Gastrocnemius medialis (tissue), 4 donors: ENCODE data around the gene CEP20. TPM values are rescaled to one million over a fixed set of nuclear protein-coding genes. Genes with fewer than 3 reads are reported as not detected.
"Not testable (repeated sequence)": the region's sequence is repeated elsewhere in the genome, so short reads cannot be mapped to it uniquely, and the experiment has no call there.

Experiments used
- ATAC-seq, 2 donors: fragments of 150-250 bp; one replicate each; pipeline ENCODE4 v1.9.1; 2016
- DNase-seq, 2 donors: peaks; one replicate each; pipeline ENCODE4 v3.0.0-alpha.2; 2019
- H3K27ac ChIP-seq, 4 donors: fragments of 200-600 bp; sonication (generic); 1 replicate in 1 of 4; 2 replicates in 3 of 4; pipeline ENCODE4 v1.5.1; 2016 to 2018; ENCODE audit warnings: mild to moderate bottlenecking in 2 of 4, moderate library complexity in 1 of 4
- H3K27me3 ChIP-seq, 3 donors: fragments of 200-600 bp; sonication (generic) in 2 of 3; 1 replicate in 1 of 3; 2 replicates in 2 of 3; pipeline versions ENCODE4 v1.5.1 to v1.6.0; 2016 to 2019; ENCODE audit warnings: mild to moderate bottlenecking in 1 of 3, moderate library complexity in 1 of 3
- H3K36me3 ChIP-seq, 2 donors: fragments of 200-600 bp; sonication (generic) in 1 of 2; one replicate each; pipeline ENCODE4 v1.5.1; 2017 to 2018
- H3K4me1 ChIP-seq, 2 donors: fragments of 200-600 bp; sonication (generic) in 1 of 2; one replicate each; pipeline ENCODE4 v1.5.1; 2016 to 2017; ENCODE audit warnings: mild to moderate bottlenecking in 2 of 2
- H3K4me3 ChIP-seq, 4 donors: fragments of 200-600 bp; sonication (generic) in 3 of 4; 1 replicate in 1 of 4; 2 replicates in 3 of 4; pipeline ENCODE4 v1.5.1; 2016 to 2019; ENCODE audit warnings: mild to moderate bottlenecking in 2 of 4
- H3K9me3 ChIP-seq, 3 donors: fragments of 200-600 bp; sonication (generic) in 2 of 3; 1 replicate in 1 of 3; 2 replicates in 2 of 3; pipeline ENCODE4 v1.5.1; 2016 to 2019
- CTCF ChIP-seq, 5 experiments: fragments of 450-650 bp in 3 of 5; fragments of 200-600 bp in 2 of 5; sonication (generic) in 2 of 5; IDR thresholded peaks in 4 of 5; conservative IDR thresholded peaks in 1 of 5; 1 replicate in 4 of 5; 2 replicates in 1 of 5; pipeline ENCODE4 v1.5.1; 2016 to 2019; ENCODE audit warnings: antibody characterized with exemption in 5 of 5, mild to moderate bottlenecking in 3 of 5, moderate library complexity in 3 of 5
- POLR2A ChIP-seq, 2 donors: fragments of 450-650 bp; IDR thresholded peaks; one replicate each; pipeline ENCODE4 v1.6.1; 2017; ENCODE audit warnings: antibody characterized with exemption in 2 of 2, mild to moderate bottlenecking in 2 of 2, moderate library complexity in 2 of 2
- in situ Hi-C, 4 donors: fragments of 200-750 bp; cut with MboI; loops; one replicate each; pipeline versions ENCODE4 v1.15.0 to v1.8.0; 2017; ENCODE audit warnings: low sequenced_read_pairs in 4 of 4
- intact Hi-C: fragments of 100-400 bp; cut with DNase I; formaldehyde crosslinking; loops from one replicate; pipeline ENCODE4 v1.15.1; 2023; ENCODE audit warnings: low total_unique reads
- total RNA-seq, 4 donors: library from RNA; depleted of rRNA; stranded (reverse); fragments of >200 nt; gene quantifications; one replicate each; pipeline versions ENCODE4 v1.1.0 to v1.2.3, GENCODE V29; 2016

Gene CEP20
- total RNA-seq, 4 donors from 2014 or later: 42.2 to 87.8 (median 76.1) TPM

- intact Hi-C loops: no loop called here
- no peak for ATAC-seq
- H3K27ac ChIP-seq: peak overlapping the region in 1 of 4 donors; percentile 17
Measured at GRCh38 chr16:15854061-15854460, 34.3 kb downstream of the CEP20 start.

GRCh38 chr16:15853021-15853420, 35.4 kb downstream of the CEP20 start:
- Histone ChIP-seq H3K27ac (peak overlapping the region in 2 of 4 donors; percentile 7 to 17), H3K9me3 (no peaks in the 10 kb centered on the region), H3K27me3 (peaks cover 14 to 22% (median 17%) of the 10 kb centered on the region in 3 donors), H3K4me3 (no peak overlapping the region), H3K36me3 (no peaks in the 10 kb centered on the region), H3K4me1 (peaks cover 15 to 20% of the 10 kb centered on the region in 2 donors)
- no peak for TF ChIP-seq CTCF (IDR thresholded peaks at IDR 0.05 in 4 of 5, conservative IDR thresholded peaks at IDR 0.05 in 1 of 5)
- no peak for TF ChIP-seq POLR2A (IDR thresholded peaks at IDR 0.05)
- intact Hi-C loops: no loop called here
- DNase-seq (no peak), ATAC-seq (no peak)
- in situ Hi-C loops: no loop called here

More at GRCh38 chr16:15854061-15854460, 34.3 kb downstream of the CEP20 start:
- no peaks in the 10 kb centered on the region for H3K36me3 ChIP-seq
- DNase-seq: no peak
- H3K4me1 ChIP-seq: peaks cover 15 to 20% of the 10 kb centered on the region in 2 donors
- H3K4me3 ChIP-seq: no peak overlapping the region
- no peaks in the 10 kb centered on the region for H3K9me3 ChIP-seq
- in situ Hi-C loops: no loop called here
- TF ChIP-seq POLR2A (IDR thresholded peaks at IDR 0.05) (no peak), CTCF (IDR thresholded peaks at IDR 0.05 in 4 of 5, conservative IDR thresholded peaks at IDR 0.05 in 1 of 5) (no peak)
- H3K27me3 ChIP-seq: peaks cover 14 to 22% (median 17%) of the 10 kb centered on the region in 3 donors

- H3K4me1 ChIP-seq, H3K36me3 ChIP-seq, H3K27me3 ChIP-seq, H3K4me3 ChIP-seq, DNase-seq, intact Hi-C loops, ATAC-seq, in situ Hi-C loops, H3K9me3 ChIP-seq, H3K27ac ChIP-seq: not testable (repeated sequence)
Measured at GRCh38 chr16:15850555-15850954, 37.8 kb downstream of the CEP20 start.

- no peaks in the 10 kb centered on the region for H3K4me1 ChIP-seq
- peak overlapping the region in 1 of 4 donors; percentile 31 for H3K27ac ChIP-seq
- no peaks in the 10 kb centered on the region for H3K27me3 ChIP-seq
- no peak for DNase-seq
- no peak for ATAC-seq
- no peak overlapping the region for H3K4me3 ChIP-seq
- intact Hi-C loops: no loop called here
- in situ Hi-C loops: no loop called here
- no peaks in the 10 kb centered on the region for H3K9me3 ChIP-seq
- no peaks in the 10 kb centered on the region for H3K36me3 ChIP-seq
- TF ChIP-seq POLR2A (IDR thresholded peaks at IDR 0.05) (no peak), CTCF (IDR thresholded peaks at IDR 0.05 in 4 of 5, conservative IDR thresholded peaks at IDR 0.05 in 1 of 5) (no peak)
Measured at GRCh38 chr16:15849209-15849981, 39.0 kb downstream of the CEP20 start.

- no peak for ATAC-seq
- Histone ChIP-seq H3K27ac (no peak overlapping the region), H3K4me3 (no peak overlapping the region), H3K36me3 (no peaks in the 10 kb centered on the region), H3K9me3 (no peaks in the 10 kb centered on the region), H3K4me1 (no peaks in the 10 kb centered on the region), H3K27me3 (no peaks in the 10 kb centered on the region)
- in situ Hi-C loops: no loop called here
- no peak for TF ChIP-seq CTCF (IDR thresholded peaks at IDR 0.05 in 4 of 5, conservative IDR thresholded peaks at IDR 0.05 in 1 of 5)
- no peak for TF ChIP-seq POLR2A (IDR thresholded peaks at IDR 0.05)
- no peak for DNase-seq
- intact Hi-C loops: no loop called here
Measured at GRCh38 chr16:15847611-15848175, 40.7 kb downstream of the CEP20 start.
